Astrocyte (in vitro differentiated cells and primary cell): ENCODE data around the gene MAML2. TPM values are rescaled to one million over a fixed set of nuclear protein-coding genes. Genes with fewer than 3 reads are reported as not detected.

Experiments used
- DNase-seq: peaks from one replicate; pipeline ENCODE4 v3.0.0-alpha.2; 2010; ENCODE audit warnings: low read depth
- FAIRE-seq: peaks from 2 replicates; lab custom pipeline; 2011; peaks lifted over from hg19 to GRCh38; lab: Jason Lieb, UNC
- H2AFZ ChIP-seq: 2 replicates; pipeline ENCODE4 v1.6.0; 2012; ENCODE audit warnings: low read depth, low read length, inconsistent platforms
- H3K27ac ChIP-seq: 2 replicates; pipeline ENCODE4 v1.5.1; 2011; ENCODE audit warnings: low read depth, low read length, inconsistent platforms
- H3K27me3 ChIP-seq: 2 replicates; pipeline ENCODE4 v1.6.0; 2011; ENCODE audit warnings: low read length, inconsistent platforms; ENCODE audit not compliant: insufficient read depth
- H3K36me3 ChIP-seq: 2 replicates; pipeline ENCODE4 v1.5.1; 2011; ENCODE audit warnings: low read length, inconsistent platforms; ENCODE audit not compliant: insufficient read depth
- H3K4me1 ChIP-seq: 2 replicates; pipeline ENCODE4 v1.5.1; 2011; ENCODE audit warnings: low read length, inconsistent platforms; ENCODE audit not compliant: insufficient read depth
- H3K4me2 ChIP-seq: 2 replicates; pipeline ENCODE4 v1.6.0; 2012; ENCODE audit warnings: low read length, inconsistent platforms
- H3K4me3 ChIP-seq: 2 replicates; pipeline ENCODE4 v1.5.1; 2011; ENCODE audit warnings: low read depth, mild to moderate bottlenecking, low read length, inconsistent platforms; ENCODE audit not compliant: insufficient read depth
- H3K79me2 ChIP-seq: 2 replicates; pipeline ENCODE4 v1.6.0; 2012; ENCODE audit warnings: mild to moderate bottlenecking, low read length, inconsistent platforms; ENCODE audit not compliant: insufficient read depth
- H3K9ac ChIP-seq: 2 replicates; pipeline ENCODE4 v1.6.0; 2012; ENCODE audit warnings: mild to moderate bottlenecking, low read length, inconsistent platforms
- H3K9me3 ChIP-seq: 2 replicates; pipeline ENCODE4 v1.5.1; 2012; ENCODE audit warnings: low read depth, mild to moderate bottlenecking, low read length, inconsistent platforms; ENCODE audit not compliant: insufficient read depth
- H4K20me1 ChIP-seq: 2 replicates; pipeline ENCODE4 v1.6.0; 2012; ENCODE audit warnings: low read length, inconsistent platforms; ENCODE audit not compliant: insufficient read depth
- H3K27ac Mint-ChIP-seq: one replicate; pipeline ENCODE4 v1.8.0; 2021; ENCODE audit warnings: mild to moderate bottlenecking, mixed read lengths; ENCODE audit not compliant: unreplicated experiment
- H3K27me3 Mint-ChIP-seq: one replicate; pipeline ENCODE4 v1.8.0; 2021; ENCODE audit warnings: low read depth, mixed read lengths; ENCODE audit not compliant: unreplicated experiment
- H3K36me3 Mint-ChIP-seq: one replicate; pipeline ENCODE4 v1.8.0; 2021; ENCODE audit warnings: low read depth, mixed read lengths; ENCODE audit not compliant: unreplicated experiment
- H3K4me1 Mint-ChIP-seq: one replicate; pipeline ENCODE4 v1.8.0; 2021; ENCODE audit warnings: low read depth, mixed read lengths; ENCODE audit not compliant: unreplicated experiment
- H3K4me3 Mint-ChIP-seq: one replicate; pipeline ENCODE4 v1.8.0; 2021; ENCODE audit warnings: mild to moderate bottlenecking, moderate library complexity, mixed read lengths; ENCODE audit not compliant: unreplicated experiment
- H3K9me3 Mint-ChIP-seq: one replicate; pipeline ENCODE4 v1.8.0; 2021; ENCODE audit warnings: mild to moderate bottlenecking, mixed read lengths; ENCODE audit not compliant: unreplicated experiment
- EZH2 ChIP-seq: IDR thresholded peaks from 2 replicates; pipeline ENCODE4 v1.6.1; 2012; ENCODE audit warnings: mild to moderate bottlenecking, low read length, inconsistent platforms; ENCODE audit not compliant: insufficient read depth
- total RNA-seq: library from RNA; stranded (reverse); gene quantifications from 2 replicates; pipeline ENCODE4 v1.2.1, GENCODE V29; 2021
- TF ChIP-seq, protein P1 (sequence below): IDR thresholded peaks from 2 replicates; pipeline ENCODE4 v1.5.1; 2011; ENCODE audit warnings: low read depth, mild to moderate bottlenecking, inconsistent platforms, low read length, moderate library complexity; ENCODE audit not compliant: insufficient read depth

Gene MAML2
- total RNA-seq, 1 donor from 2014 or later: 27.4 TPM

- H3K4me3 Mint-ChIP-seq: no peak overlapping the region
- DNase-seq (no peak), FAIRE-seq (no peak)
- no peak overlapping the region for H3K27ac ChIP-seq
- no peak overlapping the region for H2AFZ ChIP-seq
- H3K4me1 Mint-ChIP-seq: peaks cover 65% of the 10 kb centered on the region
- TF ChIP-seq, protein P1, sequence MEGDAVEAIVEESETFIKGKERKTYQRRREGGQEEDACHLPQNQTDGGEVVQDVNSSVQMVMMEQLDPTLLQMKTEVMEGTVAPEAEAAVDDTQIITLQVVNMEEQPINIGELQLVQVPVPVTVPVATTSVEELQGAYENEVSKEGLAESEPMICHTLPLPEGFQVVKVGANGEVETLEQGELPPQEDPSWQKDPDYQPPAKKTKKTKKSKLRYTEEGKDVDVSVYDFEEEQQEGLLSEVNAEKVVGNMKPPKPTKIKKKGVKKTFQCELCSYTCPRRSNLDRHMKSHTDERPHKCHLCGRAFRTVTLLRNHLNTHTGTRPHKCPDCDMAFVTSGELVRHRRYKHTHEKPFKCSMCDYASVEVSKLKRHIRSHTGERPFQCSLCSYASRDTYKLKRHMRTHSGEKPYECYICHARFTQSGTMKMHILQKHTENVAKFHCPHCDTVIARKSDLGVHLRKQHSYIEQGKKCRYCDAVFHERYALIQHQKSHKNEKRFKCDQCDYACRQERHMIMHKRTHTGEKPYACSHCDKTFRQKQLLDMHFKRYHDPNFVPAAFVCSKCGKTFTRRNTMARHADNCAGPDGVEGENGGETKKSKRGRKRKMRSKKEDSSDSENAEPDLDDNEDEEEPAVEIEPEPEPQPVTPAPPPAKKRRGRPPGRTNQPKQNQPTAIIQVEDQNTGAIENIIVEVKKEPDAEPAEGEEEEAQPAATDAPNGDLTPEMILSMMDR: no peak
- no peak for TF ChIP-seq EZH2
- no peaks in the 10 kb centered on the region for H3K9me3 Mint-ChIP-seq
- peaks cover 28% of the 10 kb centered on the region for H3K4me1 ChIP-seq
- H3K36me3 Mint-ChIP-seq: peaks cover 8% of the 10 kb centered on the region
- peak overlapping the region; percentile 72 for H3K27ac Mint-ChIP-seq
- no peak overlapping the region for H3K4me2 ChIP-seq
- no peak overlapping the region for H3K9ac ChIP-seq
- no peaks in the 10 kb centered on the region for H3K27me3 ChIP-seq
- peaks cover 55% of the 10 kb centered on the region for H3K79me2 ChIP-seq
- no peaks in the 10 kb centered on the region for H3K9me3 ChIP-seq
- H3K27me3 Mint-ChIP-seq: no peaks in the 10 kb centered on the region
- no peaks in the 10 kb centered on the region for H3K36me3 ChIP-seq
- H4K20me1 ChIP-seq: no peaks in the 10 kb centered on the region
- no peak overlapping the region for H3K4me3 ChIP-seq
Measured at GRCh38 chr11:96197801-96198701, 144.9 kb downstream of the MAML2 start.

GRCh38 chr11:96197103-96197502 lies 145.9 kb downstream of the MAML2 start:
- H4K20me1 ChIP-seq: no peaks in the 10 kb centered on the region
- Mint-ChIP-seq H3K36me3 (peaks cover 8% of the 10 kb centered on the region), H3K4me1 (peaks cover 65% of the 10 kb centered on the region), H3K27me3 (no peaks in the 10 kb centered on the region), H3K9me3 (no peaks in the 10 kb centered on the region), H3K27ac (peak overlapping the region; percentile 75), H3K4me3 (no peak overlapping the region)
- H3K9ac ChIP-seq: no peak overlapping the region
- peaks cover 58% of the 10 kb centered on the region for H3K79me2 ChIP-seq
- no peaks in the 10 kb centered on the region for H3K9me3 ChIP-seq
- DNase-seq (peak; percentile 39), FAIRE-seq (no peak)
- no peaks in the 10 kb centered on the region for H3K27me3 ChIP-seq
- H3K4me3 ChIP-seq: no peak overlapping the region
- H2AFZ ChIP-seq: no peak overlapping the region
- H3K4me2 ChIP-seq: peak overlapping the region; percentile 1
- no peak overlapping the region for H3K27ac ChIP-seq
- no peaks in the 10 kb centered on the region for H3K36me3 ChIP-seq
- TF ChIP-seq EZH2: no peak
- TF ChIP-seq, protein P1: no peak
- H3K4me1 ChIP-seq: peaks cover 28% of the 10 kb centered on the region
